GM21390 (cell line): ENCODE data around the gene EPB41L4A.
"Not testable (repeated sequence)": the region's sequence is repeated elsewhere in the genome, so short reads cannot be mapped to it uniquely, and the experiment has no call there.

Experiments
- ATAC-seq: cut with Tn5 transposase; IDR thresholded peaks from one replicate; pipeline ENCODE4 v1.9.1; 2021; ENCODE audit not compliant: unreplicated experiment

EPB41L4A gene

DNA sequence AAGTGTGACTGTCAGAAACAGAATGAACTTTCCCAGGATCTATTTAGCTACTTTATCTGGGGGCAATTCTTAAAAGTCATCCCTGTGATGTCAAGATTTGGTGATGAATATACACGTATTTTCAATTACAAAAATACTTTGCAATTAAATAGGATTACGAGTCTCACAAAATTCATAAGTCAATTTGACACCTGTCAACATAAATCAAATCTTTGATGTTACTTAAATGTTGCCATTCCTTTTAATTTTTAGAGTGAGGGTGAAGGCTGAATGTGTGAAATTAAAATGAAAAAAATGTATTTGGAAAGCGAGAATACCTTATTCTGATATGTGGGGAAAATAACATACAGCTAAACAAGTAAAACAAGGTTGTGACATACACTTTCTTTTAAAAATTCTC is 202.9 kb downstream of the EPB41L4A start:
- ATAC-seq: no peak

DNA sequence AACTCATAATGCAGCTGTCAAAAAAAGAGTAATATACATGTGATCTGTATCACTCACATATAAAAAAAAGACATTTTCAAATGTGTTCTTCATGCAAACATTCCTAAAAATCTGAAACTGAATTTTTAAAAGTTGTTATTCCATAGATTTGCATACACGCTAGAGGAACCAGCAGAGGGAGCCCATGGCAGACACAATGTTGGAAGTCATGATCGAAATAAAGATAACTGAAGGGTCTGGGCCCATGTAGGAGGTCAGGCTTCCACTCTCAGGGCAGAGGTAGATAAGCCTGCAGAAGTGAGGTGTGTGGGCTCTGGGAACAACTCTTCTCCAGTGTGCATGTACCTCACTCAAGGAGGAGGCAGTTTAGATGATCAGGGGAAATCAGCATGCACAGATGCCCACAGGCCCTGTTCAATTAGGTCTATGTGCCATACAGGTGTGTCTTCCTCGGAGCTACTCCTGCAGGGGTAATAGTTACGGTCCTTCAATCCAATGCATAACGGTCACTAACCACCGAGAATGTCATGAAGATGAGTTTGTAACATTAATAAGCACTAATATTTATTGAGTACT is 208.6 kb downstream of the EPB41L4A start:
- ATAC-seq: no peak

DNA sequence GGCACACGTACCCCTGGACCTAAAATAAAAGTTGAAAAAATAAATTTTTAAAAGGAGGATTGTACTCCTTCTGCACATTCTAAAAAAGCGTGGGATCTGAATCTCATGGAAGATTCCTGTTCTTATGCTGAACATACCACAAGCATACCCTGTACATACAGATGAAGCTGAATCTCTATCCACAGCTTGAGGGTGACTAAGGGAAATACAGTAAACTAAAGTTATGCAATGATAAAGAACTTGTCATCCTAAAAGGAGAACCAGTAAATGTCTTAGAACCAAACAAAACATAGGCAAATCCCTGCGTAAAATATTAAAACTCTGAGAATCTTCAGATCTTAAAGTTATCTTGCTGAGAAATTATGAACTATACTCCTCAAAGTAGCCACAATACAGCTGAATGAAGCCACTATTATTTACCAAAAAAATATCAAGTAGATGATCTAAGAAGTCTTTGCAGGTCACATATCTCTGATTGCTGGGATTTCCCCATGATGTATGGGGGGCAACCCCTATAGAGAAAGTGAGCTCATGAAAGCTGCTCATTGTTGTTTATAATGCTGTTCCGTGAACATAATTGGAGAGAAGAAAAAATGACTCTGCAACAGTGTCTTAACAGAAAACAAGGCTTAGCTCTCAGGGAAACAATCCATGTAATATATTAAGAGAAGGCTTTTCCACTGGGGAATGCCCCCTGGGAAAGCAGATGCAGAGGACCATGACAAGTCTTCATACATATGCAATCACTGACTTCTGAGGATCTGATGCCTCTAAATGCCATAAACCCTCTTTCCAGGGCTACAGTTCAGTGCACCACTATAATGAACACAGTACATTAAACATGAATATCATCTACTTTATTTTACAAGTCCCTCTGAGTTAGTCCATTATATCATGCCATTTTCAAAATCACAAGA is 210.1 kb downstream of the EPB41L4A start:
- ATAC-seq: no peak

DNA sequence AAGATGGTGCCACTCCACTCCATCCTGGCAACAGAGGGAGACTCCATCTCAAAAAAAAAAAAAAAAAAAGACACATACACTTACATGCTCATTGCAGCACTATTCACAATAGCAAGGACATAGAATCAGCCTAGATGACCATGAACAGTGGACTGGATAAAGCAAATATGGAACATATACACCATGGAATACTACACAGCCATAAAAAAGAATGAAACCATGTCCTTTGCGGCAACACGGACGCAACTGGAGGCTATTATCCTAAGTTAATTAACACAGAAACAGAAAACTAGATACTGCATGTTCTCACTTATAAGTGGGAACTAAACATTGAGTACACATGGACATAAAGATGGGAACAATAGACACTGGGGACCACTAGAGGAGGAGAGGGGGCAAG is 210.9 kb downstream of the EPB41L4A start:
- ATAC-seq: not testable (repeated sequence)

DNA sequence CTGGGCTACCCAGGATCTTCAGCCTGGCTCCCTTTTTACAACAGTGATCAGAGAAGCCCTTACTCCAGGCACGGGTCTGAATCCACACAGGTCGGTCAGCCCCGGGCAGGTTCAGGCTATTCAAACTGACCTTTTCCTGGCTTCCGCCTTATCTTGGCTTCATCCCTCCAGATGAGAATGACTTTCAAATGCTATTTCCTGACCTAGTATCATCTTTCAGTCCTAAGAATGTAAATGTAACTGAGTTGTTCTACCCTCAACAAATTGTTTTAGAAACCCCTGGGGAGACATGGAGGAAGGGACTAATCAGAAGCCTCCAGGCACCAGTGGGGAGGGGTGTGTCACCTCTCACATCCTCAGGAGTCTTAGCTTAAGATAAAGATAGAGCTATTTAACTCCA is 213.2 kb downstream of the EPB41L4A start:
- no peak for ATAC-seq

GRCh38 chr5:112203229-112203628 is 215.8 kb downstream of the EPB41L4A start:
- no peak for ATAC-seq

- ATAC-seq: peak; percentile 44
Measured at GRCh38 chr5:112202694-112203093, 216.4 kb downstream of the EPB41L4A start.

DNA sequence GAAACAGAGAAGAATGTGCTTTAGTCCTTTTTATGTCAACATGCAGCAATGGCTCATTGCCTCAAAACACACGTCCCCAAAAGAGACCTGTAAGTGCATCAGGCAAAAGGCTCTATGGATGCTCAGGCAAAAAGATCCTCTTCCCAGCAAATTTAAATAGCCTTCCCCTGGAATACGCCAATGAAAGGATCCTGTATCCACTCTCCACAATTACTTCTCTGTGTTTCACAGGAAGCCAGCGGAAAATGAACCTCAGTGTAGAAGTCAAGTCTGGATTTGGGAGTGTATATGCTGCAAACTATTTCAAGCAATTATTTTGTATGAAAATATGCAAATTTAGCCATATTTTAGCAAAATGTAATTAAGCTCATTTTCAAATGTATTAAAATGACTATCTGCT is 217.9 kb downstream of the EPB41L4A start:
- no peak for ATAC-seq

- ATAC-seq: no peak
Measured at GRCh38 chr5:112200131-112200530, 218.9 kb downstream of the EPB41L4A start.

- ATAC-seq: no peak
Measured at GRCh38 chr5:112196584-112196983, 222.5 kb downstream of the EPB41L4A start.

GRCh38 chr5:112195924-112196323 is 223.2 kb downstream of the EPB41L4A start:
- ATAC-seq: no peak

- ATAC-seq: no peak
Measured at GRCh38 chr5:112192866-112193265, 226.2 kb downstream of the EPB41L4A start.

GRCh38 chr5:112192072-112192471 is 227.0 kb downstream of the EPB41L4A start:
- ATAC-seq: no peak

DNA sequence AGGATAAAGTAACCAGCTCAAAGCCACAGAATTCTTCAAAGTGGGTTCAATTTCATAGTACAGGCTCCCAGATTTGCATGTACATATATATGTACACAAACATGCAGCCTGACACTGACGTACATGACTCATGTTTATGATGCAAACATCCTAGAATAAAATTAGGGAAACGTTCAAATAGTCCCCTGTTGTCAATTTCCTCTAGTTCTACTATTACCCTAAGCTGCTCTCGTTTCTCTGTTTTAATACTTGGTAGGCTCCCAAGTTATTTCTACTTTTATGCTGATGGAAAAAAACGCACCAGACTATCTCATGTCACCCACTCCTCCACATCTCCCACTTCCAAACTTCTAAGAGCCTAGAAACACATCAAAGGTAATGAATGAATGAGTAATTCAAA is 229.7 kb downstream of the EPB41L4A start:
- ATAC-seq: no peak

DNA sequence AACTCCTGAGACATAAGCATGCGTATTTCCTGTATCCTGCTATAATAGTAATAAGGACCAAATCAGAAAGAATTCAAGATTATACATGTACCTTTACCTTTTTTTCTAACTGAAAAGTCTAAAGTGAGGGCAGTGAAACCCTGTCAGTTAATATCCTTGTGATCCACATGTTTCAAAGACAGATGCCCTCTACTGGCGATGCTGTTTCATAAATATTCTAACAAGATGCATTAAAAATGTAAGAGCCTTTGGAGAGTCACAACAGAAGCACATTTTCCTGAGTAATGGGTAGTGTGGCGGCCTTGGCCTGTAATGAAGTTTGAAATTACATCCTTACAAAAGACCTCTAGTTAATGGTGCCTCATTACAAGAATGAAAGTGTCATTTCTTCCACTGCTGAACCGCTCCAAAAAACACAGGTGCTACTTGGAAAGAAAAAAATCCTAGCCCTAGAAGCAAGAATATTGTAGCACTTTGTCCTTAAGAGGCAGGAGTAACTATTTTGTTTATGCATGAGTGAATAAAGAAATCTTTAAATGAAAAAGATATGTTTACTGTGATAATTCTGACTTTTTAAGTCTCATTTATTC is 232.6 kb downstream of the EPB41L4A start:
- no peak for ATAC-seq

DNA sequence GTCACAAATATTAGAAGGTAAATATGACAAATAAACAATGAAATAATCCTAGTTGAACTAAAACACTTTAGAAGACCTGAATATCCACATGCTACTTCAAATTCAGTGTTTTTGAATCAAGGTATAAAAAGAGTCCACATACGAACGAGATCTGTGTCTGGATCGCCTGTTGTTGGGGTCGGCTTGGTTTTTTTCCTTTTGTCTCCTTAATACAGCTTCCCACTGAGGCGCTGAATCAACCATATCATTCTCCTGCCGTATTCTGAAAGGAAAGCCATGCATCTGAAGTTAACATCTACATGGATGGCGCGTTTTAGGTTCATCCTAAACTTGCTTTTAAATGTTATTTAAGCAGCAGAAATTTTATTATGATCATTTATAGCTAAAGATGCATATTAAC is 235.2 kb downstream of the EPB41L4A start:
- ATAC-seq: no peak

- ATAC-seq: no peak
Measured at GRCh38 chr5:112183103-112183711, 235.9 kb downstream of the EPB41L4A start.

- no peak for ATAC-seq
Measured at GRCh38 chr5:112179290-112179689, 239.8 kb downstream of the EPB41L4A start.

DNA sequence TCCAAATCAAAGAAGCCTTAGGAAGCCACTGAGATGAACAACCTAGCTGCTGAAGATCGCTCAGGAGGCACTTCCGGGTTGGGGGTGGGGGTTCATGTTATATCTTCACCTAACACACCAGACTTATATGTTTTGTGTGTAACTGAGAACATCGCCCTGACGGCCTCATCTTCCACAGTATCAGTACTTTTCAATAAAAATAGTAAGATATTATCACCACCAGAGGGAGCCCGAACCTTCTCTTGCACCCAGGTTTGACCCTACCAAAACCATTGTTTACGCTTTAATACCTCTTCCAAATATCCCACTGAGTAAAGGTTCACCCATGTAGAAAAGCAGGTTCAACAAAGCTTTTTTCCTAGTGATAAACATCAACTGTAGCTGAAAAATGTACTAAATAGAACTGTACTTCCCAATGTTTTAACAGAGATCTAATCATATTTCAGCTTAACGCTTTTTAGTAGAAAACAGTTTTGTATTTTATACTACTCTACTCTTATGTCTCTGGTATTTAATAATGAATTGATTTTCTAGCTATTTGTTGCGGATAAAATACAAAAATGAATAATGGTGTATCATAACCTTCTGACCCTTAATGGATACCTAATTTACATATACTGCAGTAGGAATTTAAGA is 244.0 kb downstream of the EPB41L4A start:
- peak; percentile 89 for ATAC-seq

DNA sequence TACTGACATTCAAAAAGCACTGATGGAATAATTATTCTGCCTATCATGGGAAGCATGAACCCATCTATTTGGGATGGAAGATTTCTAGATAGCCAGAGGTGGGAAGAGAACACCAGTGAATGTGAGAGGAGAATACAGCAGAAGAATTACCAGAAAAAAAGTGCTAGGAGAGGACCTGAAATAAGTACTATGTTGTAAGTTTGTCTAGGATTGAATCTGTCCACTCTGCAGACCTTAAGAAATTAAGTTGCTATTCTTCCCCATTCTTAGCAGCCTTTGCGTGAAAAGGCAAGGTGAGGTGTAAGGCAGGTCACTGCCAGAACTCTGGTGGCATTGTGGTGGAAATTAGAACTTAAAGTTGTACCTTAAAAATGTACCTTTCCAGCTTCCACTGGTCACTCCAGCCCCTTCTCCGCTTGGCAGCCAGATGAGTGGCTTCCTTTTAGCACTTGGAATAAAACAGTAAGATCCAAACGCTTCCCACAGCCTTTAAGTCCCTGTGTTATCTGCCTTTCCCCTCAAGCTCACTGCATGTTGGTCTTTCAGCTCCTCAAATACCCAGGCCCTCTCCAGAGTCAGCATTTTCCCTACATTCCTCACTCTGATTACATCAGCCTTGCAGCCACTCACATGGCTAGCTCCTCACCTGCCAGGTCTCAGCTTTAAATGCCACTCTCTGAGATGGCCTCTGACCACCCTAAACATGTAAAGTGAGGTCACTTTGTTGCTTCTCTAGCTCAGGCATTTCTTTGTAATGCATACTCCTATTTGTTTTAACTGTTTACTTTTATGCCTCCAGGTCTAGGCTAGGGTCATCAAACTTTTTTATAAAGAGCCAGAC is 253.0 kb downstream of the EPB41L4A start:
- ATAC-seq: no peak
